Activated naive CD4-positive, alpha-beta T cell (primary cell): Measurements from ENCODE around the gene PLCH2.

ENCODE experiments used
- DNase-seq, 4 experiments: peaks; one replicate each; lab custom pipeline; 2025; lab: John Stamatoyannopoulos, UW

PLCH2 gene, protein sequence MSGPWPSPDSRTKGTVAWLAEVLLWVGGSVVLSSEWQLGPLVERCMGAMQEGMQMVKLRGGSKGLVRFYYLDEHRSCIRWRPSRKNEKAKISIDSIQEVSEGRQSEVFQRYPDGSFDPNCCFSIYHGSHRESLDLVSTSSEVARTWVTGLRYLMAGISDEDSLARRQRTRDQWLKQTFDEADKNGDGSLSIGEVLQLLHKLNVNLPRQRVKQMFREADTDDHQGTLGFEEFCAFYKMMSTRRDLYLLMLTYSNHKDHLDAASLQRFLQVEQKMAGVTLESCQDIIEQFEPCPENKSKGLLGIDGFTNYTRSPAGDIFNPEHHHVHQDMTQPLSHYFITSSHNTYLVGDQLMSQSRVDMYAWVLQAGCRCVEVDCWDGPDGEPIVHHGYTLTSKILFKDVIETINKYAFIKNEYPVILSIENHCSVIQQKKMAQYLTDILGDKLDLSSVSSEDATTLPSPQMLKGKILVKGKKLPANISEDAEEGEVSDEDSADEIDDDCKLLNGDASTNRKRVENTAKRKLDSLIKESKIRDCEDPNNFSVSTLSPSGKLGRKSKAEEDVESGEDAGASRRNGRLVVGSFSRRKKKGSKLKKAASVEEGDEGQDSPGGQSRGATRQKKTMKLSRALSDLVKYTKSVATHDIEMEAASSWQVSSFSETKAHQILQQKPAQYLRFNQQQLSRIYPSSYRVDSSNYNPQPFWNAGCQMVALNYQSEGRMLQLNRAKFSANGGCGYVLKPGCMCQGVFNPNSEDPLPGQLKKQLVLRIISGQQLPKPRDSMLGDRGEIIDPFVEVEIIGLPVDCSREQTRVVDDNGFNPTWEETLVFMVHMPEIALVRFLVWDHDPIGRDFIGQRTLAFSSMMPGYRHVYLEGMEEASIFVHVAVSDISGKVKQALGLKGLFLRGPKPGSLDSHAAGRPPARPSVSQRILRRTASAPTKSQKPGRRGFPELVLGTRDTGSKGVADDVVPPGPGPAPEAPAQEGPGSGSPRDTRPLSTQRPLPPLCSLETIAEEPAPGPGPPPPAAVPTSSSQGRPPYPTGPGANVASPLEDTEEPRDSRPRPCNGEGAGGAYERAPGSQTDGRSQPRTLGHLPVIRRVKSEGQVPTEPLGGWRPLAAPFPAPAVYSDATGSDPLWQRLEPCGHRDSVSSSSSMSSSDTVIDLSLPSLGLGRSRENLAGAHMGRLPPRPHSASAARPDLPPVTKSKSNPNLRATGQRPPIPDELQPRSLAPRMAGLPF (N-terminal part only)

GRCh38 chr1:2476061-2476999 lies at the start of gene PLCH2:
Gene PLCH2, plus strand, starts transcription at chr1:2476289. Its CDS starts 300 bp downstream, at chr1:2476589.
- DNase-seq = no peak

GRCh38 chr1:2426540-2426939 lies 49.5 kb upstream of the PLCH2 start:
- no peak for DNase-seq

GRCh38 chr1:2427051-2427450 lies 49.0 kb upstream of the PLCH2 start:
- DNase-seq = no peak

DNA sequence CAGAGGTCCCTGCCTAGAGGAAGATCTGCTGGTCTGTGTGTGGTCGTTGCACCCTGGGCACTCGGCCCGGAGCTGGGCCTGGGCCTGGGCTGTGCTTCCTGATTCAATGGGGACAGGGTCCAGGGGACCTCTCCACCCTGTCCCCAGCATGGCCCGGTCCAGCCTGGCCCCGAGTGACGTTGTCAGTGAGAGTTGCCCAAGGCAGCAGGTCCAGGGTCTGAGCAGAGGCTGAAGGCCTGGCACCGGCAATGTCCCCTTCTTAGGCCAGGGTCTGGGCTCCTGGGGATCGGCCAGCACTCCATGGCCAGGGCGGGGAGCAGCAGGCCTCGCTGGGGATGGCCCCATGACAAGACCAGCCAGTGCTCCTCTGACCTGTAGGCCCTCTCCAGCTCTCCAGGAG lies 48.1 kb upstream of the PLCH2 start:
- no peak for DNase-seq

GRCh38 chr1:2428490-2428889 lies 47.6 kb upstream of the PLCH2 start:
- DNase-seq = no peak

DNA sequence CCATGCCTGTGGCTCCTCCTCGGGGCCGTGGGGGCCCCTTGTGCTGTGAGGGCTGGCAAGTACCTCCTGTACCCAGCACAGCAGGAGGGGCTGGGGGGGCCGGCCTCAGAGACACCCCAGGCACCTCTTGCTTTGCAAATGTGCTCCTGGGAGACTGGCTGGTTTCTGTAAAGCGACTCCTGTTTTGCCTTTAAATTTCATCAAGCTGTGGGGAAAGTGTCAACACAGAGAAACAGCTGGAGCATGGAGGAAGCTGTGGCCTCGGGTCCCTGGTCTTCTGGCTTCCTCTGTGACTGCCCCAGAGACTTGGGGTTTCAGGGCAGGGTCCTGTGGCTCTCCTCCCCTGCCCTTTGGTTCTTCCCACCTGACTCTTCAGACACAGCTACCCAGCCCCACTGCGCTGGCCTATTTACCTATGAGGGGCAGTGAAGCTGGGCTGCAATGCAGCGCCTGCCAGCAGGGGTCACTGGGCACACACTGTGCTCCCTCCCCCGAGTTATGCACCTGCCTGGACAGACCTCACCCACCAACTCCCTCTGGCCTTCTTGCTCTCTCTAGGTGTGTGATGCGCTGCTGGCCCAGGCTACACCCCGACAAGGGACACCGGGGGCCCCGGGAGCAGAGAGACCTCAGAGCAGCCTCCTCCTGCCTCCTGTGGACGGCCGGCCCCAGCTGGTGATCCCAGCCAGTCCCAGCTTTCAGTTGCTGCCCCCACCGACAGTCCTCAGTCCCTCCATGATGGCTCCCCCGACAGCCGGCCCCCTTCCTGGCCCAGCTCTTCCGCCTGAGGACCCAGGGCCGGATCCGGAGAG lies 46.1 kb upstream of the PLCH2 start:
- no peak for DNase-seq

- no peak for DNase-seq
Observed at GRCh38 chr1:2430592-2430973, 45.5 kb upstream of the PLCH2 start.

GRCh38 chr1:2431103-2431502 lies 45.0 kb upstream of the PLCH2 start:
- no peak for DNase-seq

- DNase-seq = no peak
Observed at GRCh38 chr1:2431518-2431917, 44.6 kb upstream of the PLCH2 start.

DNA sequence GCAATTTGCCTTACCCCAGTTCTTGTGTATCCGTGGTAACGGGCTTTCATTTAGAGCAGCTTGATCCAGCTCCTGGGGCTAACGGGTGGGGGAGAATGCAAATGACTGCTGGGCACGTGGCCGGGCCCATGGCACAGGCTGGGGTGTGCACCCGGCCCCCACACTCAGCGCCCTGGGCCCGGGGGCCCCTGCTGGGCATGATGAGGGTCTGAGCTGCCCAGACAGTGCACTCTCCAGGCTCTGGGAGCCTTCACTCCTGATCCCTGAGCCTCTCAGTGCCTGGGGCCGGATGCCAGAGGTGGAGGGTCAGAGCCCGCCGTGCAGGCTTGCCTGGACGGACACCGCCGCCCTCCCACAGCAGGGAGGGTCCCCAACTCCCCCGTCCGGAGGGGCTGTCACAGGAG lies 43.6 kb upstream of the PLCH2 start:
- no peak for DNase-seq

DNA sequence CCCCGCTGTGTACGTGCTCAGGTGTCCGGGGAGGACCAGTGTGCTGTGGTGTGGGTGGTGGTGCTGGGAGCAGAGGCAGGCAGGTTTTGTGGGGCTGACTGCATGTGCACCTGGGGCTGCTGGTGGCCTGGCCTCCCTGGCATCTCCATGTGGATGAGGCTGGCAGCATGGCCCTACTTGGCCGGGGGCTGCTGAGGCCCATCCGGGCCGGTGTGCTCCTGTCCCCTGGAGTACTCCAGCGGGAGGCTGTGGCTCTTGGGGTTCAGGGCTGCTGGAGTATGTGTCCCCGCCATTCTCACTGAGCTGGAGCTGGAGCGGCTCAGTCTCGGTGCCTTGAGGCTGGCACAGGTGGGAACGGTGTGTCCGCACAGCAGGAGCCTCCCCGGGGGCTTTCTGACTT lies 42.9 kb upstream of the PLCH2 start:
- no peak for DNase-seq

DNA sequence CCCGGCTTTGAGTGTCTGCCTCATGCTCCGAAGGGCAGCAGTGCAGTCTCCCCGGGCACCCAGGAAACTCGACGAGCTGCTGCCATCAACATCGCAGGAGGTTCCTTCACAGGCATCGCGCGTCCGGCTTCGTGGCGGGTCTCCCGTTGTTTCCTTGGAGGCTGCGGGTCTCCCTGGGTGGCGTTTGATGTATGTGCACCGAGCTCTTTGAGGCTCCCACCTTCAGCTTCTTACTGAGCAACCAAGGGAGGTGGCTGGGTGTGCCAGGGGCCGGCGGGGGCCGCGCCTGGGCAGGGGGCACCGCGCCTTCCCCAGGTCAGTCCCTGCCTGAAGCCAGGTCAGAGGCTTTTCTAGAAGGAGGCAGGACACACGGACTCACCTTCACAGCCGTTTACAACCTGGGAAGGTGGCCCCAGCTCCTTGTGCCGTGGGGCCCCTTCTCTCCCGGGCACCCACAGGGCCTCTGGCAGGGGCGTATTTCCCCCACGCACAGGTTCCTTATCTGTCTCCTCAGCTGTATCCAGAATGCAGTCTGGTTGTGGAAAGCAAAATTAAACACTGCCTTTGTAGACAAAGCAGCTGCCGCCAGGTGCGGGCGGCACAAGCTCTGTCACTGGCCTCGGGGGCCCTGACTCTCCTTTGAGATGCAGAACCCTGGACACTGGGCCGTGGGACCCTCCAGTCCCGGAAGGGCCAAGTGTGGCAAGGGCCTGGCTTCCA lies 42.0 kb upstream of the PLCH2 start:
- DNase-seq = no peak

- no peak for DNase-seq
Observed at GRCh38 chr1:2435091-2435490, 41.0 kb upstream of the PLCH2 start.

GRCh38 chr1:2435746-2436355 lies 40.2 kb upstream of the PLCH2 start:
- DNase-seq = no peak

GRCh38 chr1:2436876-2437275 lies 39.2 kb upstream of the PLCH2 start:
- no peak for DNase-seq

DNA sequence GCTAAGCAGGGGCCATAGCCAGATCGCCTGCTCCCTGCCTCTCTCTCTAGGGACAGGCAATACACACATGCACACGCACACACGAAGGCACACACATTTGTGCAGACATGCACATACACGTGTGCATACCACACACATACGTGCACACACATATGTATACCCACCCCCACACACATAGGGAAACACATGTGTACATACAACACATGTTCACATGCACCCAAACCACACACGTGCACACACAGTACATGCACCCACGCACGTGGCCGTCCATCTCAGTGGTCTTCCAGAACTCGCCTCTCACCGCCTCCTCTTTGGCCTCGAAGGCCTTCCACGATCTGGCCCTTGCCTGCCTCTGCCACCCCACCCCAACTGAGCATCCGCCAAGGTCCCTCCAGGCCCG lies 38.5 kb upstream of the PLCH2 start:
- no peak for DNase-seq

DNA sequence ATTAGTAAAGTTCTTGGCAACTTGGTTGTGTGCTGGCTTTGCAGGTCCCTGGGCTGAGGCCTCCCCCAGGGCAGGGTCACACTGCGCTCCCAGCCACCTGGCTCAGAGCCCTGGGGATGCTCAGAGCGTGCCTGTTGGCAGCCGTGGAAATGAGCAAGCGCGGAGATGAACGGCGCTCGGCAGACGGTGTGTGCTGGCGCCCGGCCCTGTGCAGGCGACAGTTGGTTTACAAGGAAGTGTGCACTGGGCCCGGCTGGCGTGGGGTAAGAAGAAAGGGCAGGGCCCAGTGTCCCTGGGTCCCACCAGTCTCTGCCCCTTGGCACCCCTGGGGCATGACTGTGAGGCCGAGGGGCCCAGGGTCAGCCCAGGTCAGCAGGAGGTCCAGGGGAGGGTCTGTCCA lies 38.1 kb upstream of the PLCH2 start:
- DNase-seq = no peak

- DNase-seq = no peak
Observed at GRCh38 chr1:2438641-2439040, 37.4 kb upstream of the PLCH2 start.

DNA sequence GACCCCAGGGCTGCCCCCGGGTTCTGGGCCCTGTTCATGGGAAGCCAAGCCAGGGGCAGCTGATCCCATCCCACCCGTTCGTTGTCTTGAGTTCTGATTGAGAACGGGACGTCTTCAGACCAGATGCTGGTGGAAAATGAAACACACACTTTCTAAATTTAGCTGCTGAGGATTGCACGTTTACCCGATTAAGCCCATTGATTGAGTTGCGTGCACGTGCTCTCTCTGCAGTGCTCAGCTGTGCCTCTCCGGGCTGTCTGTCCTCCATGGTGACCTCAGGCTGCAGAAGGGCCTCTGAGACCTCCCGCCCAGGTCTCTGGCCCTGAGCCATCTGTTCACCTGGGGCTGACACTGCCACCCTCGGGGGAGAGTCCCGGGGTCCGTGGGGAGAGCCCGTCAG lies 36.7 kb upstream of the PLCH2 start:
- DNase-seq = no peak
